Measurements from ENCODE around the gene TM2D3. TPM values are rescaled to one million over a fixed set of nuclear protein-coding genes. Genes with fewer than 3 reads are reported as not detected.
"Not testable (repeated sequence)": the region's sequence is repeated elsewhere in the genome, so short reads cannot be mapped to it uniquely, and the experiment has no call there.

Gene TM2D3
- total RNA-seq, 1 experiment from 2014 or later, result 23.1 TPM

DNA sequence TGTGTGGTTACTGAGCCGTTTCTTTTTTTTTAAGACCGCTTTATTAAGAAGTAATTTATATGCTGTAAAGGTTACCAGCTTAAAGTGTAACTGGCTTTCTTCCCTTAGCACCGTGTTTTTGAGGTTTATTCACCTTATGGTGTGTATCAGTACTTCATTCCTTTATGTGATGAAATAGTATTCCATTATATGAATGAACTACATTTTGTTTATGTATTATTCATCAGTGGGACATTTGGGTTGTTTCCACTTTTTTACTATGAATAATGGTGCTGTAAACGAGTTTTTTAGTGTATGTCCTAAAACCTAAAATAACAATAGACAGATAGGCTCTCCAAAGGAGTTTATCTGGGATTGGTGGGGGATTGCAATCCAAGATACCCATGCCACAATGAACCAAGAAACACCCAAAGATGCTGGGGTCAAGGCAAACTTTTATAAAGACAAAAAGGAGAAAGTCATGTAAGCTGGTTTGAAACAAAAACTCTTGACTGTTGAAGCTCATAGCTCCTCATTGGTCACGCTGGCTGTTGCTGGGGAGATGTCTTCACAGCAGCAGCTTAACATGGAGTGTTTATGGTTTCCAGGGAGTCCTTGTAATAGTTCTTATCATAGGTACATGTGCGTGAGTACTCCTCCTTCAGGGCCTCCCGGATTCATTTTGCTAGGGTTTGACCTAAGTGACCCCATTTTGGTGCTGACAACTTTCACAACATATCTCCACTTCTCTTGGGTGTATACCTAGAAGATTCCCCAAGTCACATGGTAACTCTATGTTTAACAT lies 16.0 kb downstream of the TM2D3 start (continued):
- TF ChIP-seq ARID4B (CRISPR knock-in tag; IDR thresholded peaks at IDR 0.05; ENCODE audit: borderline replicate concordance) (no peak), JAZF1 (CRISPR knock-in tag; IDR thresholded peaks at IDR 0.05) (no peak), ZNF416 (CRISPR knock-in tag; IDR thresholded peaks at IDR 0.05) (no peak), CBFB (CRISPR knock-in tag; IDR thresholded peaks at IDR 0.05; ENCODE audit: low read depth) (no peak), SMAD4 (CRISPR knock-in tag; IDR thresholded peaks at IDR 0.05) (no peak), ZNF121 (CRISPR knock-in tag; IDR thresholded peaks at IDR 0.05) (no peak), KAT7 (CRISPR knock-in tag; IDR thresholded peaks at IDR 0.05; ENCODE audit: borderline replicate concordance) (no peak)
- TF ChIP-seq, protein P1, sequence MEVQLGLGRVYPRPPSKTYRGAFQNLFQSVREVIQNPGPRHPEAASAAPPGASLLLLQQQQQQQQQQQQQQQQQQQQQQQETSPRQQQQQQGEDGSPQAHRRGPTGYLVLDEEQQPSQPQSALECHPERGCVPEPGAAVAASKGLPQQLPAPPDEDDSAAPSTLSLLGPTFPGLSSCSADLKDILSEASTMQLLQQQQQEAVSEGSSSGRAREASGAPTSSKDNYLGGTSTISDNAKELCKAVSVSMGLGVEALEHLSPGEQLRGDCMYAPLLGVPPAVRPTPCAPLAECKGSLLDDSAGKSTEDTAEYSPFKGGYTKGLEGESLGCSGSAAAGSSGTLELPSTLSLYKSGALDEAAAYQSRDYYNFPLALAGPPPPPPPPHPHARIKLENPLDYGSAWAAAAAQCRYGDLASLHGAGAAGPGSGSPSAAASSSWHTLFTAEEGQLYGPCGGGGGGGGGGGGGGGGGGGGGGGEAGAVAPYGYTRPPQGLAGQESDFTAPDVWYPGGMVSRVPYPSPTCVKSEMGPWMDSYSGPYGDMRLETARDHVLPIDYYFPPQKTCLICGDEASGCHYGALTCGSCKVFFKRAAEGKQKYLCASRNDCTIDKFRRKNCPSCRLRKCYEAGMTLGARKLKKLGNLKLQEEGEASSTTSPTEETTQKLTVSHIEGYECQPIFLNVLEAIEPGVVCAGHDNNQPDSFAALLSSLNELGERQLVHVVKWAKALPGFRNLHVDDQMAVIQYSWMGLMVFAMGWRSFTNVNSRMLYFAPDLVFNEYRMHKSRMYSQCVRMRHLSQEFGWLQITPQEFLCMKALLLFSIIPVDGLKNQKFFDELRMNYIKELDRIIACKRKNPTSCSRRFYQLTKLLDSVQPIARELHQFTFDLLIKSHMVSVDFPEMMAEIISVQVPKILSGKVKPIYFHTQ (CRISPR knock-in tag; IDR thresholded peaks at IDR 0.05), result no peak
- TF ChIP-seq, protein P2, sequence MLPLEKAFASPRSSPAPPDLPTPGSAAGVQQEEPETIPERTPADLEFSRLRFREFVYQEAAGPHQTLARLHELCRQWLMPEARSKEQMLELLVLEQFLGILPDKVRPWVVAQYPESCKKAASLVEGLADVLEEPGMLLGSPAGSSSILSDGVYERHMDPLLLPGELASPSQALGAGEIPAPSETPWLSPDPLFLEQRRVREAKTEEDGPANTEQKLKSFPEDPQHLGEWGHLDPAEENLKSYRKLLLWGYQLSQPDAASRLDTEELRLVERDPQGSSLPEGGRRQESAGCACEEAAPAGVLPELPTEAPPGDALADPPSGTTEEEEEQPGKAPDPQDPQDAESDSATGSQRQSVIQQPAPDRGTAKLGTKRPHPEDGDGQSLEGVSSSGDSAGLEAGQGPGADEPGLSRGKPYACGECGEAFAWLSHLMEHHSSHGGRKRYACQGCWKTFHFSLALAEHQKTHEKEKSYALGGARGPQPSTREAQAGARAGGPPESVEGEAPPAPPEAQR (CRISPR knock-in tag; IDR thresholded peaks at IDR 0.05), result no peak
- TF ChIP-seq, protein P3, sequence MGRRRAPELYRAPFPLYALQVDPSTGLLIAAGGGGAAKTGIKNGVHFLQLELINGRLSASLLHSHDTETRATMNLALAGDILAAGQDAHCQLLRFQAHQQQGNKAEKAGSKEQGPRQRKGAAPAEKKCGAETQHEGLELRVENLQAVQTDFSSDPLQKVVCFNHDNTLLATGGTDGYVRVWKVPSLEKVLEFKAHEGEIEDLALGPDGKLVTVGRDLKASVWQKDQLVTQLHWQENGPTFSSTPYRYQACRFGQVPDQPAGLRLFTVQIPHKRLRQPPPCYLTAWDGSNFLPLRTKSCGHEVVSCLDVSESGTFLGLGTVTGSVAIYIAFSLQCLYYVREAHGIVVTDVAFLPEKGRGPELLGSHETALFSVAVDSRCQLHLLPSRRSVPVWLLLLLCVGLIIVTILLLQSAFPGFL (CRISPR knock-in tag; IDR thresholded peaks at IDR 0.05; ENCODE audit: borderline replicate concordance), result no peak

GRCh38 chr15:101633356-101633755 lies 18.8 kb downstream of the TM2D3 start:
- POLR2A ChIA-PET, result no interaction called here
- TF ChIP-seq ZBTB43 (CRISPR knock-in tag; IDR thresholded peaks at IDR 0.05), result no peak
- no peak for TF ChIP-seq ZNF219 (CRISPR knock-in tag; IDR thresholded peaks at IDR 0.05; ENCODE audit: borderline replicate concordance)
- TF ChIP-seq, protein P1 (CRISPR knock-in tag; IDR thresholded peaks at IDR 0.05), result no peak
- TF ChIP-seq FOXK1 (CRISPR knock-in tag; IDR thresholded peaks at IDR 0.05), result no peak
- Mint-ChIP-seq H3K27ac (no peak overlapping the region), H3K27me3 (ENCODE audit: low read depth) (no peaks in the 10 kb centered on the region), H3K36me3 (no peaks in the 10 kb centered on the region), H3K4me1 (peaks cover 13% of the 10 kb centered on the region), H3K9me3 (no peaks in the 10 kb centered on the region), H3K4me3 (no peak overlapping the region)
- no peak for ATAC-seq
- CTCF ChIA-PET, result no interaction called here
- DNase-seq (ENCODE audit: low spot score), result no peak

GRCh38 chr15:101626729-101627128 lies 25.5 kb downstream of the TM2D3 start:
- H3K27ac Mint-ChIP-seq; CTCF ChIA-PET; POLR2A ChIA-PET; H3K4me3 Mint-ChIP-seq; DNase-seq (ENCODE audit: low spot score); H3K27me3 Mint-ChIP-seq (ENCODE audit: low read depth); ATAC-seq: not testable (repeated sequence)
- peaks cover 16% of the 10 kb centered on the region for H3K4me1 Mint-ChIP-seq
- peaks cover 33% of the 10 kb centered on the region for H3K9me3 Mint-ChIP-seq
- H3K36me3 Mint-ChIP-seq, result peaks cover 31% of the 10 kb centered on the region

Data from WTC11 (cell line).